ENCODE data around the gene COX4I2.

GRCh38 chr20:31680286-31681127, 42.8 kb downstream of the COX4I2 start:
- no peak for TF ChIP-seq CTCF (conservative IDR thresholded peaks at IDR 0.05; ENCODE audit: low read depth, low read length)
- no peak for TF ChIP-seq EZH2 (IDR thresholded peaks at IDR 0.05; ENCODE audit: low read length, unreplicated experiment)
- TF ChIP-seq EZH2phosphoT487 (IDR thresholded peaks at IDR 0.05; ENCODE audit: borderline replicate concordance, low read length): no peak

Measured in PC-3 (cell line).